Islet of Langerhans (tissue), 1 donor: Measurements from ENCODE around the gene CSRP1.
"Not testable (repeated sequence)": the region's sequence is repeated elsewhere in the genome, so short reads cannot be mapped to it uniquely, and the experiment has no call there.

Experiments
- FAIRE-seq: peaks from one replicate; lab custom pipeline; 2011; peaks lifted over from hg19 to GRCh38; lab: Jason Lieb, UNC

The CSRP1 gene

GRCh38 chr1:201496296-201496690 lies 10.6 kb downstream of the CSRP1 start:
- no peak for FAIRE-seq

DNA sequence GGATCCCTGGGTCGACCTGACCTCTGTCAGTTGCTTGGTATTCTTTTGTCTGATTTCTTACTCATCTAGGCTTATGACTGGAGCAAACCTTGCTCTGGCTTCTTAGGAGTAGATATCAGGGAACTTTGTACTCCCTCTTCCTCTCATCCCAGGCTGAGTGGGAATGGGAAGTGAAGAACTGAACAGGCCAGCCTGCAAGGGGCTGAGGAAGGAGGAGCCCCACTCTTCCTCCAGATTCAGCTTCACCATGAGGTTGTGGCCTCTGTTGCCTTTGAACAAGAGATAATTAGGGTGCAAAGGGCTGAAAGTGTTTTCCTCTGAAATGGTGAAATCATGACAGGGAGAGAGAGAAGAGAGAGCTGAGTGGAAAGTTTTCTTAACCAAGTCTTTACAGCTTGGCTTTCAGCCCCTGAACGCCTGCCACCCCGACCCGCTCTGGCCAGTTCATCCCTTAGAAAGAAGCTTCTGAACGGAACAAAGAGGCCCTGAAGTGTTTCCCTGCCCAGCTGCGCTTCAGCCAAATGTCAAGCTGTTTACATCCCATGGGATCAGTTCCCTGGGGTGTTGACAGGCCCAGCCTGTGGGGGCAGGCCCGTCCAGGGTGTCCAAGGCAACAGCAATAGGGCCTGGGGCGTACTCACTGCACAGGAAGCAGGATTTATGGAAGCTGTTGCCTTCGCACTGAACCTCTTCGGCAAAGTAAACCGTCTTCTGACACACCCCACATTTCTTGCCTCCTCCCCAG lies 11.2 kb downstream of the CSRP1 start:
- FAIRE-seq = no peak

GRCh38 chr1:201493757-201494617 lies 12.9 kb downstream of the CSRP1 start:
- FAIRE-seq = no peak

GRCh38 chr1:201493026-201493656 lies 13.8 kb downstream of the CSRP1 start:
- not testable (repeated sequence) for FAIRE-seq

DNA sequence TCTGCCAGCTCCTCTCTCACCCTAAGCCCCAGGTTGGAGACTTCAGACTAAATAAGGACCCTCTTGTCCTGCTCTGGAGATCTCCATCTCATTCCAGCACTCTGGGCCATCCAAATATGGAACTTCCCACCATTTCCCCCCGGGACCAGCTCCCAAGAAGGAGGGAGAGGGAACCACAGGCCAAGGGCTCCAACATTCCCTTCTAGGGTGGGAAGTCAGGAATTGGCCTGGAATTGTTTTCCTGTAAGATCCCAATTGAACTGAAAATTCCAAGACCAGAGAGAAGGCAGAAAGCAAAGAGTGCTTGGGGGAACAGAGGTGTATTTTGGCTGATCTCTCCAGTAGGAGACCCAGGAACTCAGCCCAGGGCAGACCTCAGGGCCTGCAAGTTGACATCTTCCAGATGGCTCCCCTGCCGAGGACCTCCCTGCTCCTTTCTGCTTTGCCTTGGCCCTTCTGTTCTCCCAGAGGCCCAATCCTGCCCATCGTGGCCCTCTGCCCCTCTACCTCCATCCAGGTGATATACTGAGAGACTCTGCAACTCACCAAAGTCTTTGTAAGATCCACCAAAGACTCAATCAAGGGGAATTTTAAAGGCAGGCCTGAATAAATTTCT lies 14.9 kb downstream of the CSRP1 start:
- FAIRE-seq = no peak

DNA sequence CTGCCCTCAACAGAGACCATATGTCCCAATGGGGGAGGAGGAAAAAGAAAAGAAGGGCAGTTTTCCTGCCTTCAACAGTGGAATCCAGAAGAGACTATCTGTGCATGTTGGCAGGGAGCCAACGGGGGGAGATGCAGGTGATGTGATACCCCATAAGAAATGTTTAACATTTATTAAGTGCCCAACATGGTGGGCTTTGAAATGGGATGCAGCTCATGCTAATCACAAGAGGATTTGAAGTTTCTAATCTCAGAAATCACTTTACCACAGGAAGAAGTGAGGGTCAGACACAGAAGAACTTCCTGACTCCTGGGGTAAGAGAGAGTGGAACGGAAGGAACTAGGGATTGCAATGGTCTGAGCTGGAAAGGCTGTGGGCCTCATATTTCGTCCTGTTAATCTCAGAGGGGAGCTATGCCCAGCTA lies 16.2 kb downstream of the CSRP1 start:
- no peak for FAIRE-seq

DNA sequence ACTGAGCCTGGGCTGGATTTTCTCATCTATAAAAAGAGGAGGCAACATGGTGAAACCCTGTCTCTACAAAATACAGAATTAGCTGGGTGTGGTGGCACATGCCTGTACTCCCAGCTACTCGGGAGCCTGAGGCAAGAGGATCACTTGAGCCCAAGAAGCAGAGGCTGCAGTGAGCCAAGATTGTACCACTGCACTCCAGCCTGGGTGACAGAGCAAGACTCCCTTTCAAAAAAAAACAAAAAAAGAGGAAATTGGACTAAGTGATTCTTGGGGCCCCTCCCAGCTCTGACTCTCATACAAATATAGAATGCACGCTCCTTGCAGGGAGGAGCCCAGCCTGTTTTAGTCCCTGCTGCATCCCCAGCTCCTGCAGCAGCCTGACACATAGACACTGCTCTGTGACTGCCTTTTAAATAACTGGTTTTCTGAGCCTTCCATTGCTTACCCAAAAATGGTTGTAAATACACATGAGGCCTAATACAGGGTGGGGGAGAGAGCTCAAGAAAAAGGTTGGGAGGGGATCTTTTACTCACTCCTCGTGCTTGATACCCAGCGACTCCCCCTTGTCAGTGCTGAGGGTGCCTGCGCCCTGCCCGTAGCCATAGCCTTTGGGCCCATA lies 17.2 kb downstream of the CSRP1 start:
- no peak for FAIRE-seq

DNA sequence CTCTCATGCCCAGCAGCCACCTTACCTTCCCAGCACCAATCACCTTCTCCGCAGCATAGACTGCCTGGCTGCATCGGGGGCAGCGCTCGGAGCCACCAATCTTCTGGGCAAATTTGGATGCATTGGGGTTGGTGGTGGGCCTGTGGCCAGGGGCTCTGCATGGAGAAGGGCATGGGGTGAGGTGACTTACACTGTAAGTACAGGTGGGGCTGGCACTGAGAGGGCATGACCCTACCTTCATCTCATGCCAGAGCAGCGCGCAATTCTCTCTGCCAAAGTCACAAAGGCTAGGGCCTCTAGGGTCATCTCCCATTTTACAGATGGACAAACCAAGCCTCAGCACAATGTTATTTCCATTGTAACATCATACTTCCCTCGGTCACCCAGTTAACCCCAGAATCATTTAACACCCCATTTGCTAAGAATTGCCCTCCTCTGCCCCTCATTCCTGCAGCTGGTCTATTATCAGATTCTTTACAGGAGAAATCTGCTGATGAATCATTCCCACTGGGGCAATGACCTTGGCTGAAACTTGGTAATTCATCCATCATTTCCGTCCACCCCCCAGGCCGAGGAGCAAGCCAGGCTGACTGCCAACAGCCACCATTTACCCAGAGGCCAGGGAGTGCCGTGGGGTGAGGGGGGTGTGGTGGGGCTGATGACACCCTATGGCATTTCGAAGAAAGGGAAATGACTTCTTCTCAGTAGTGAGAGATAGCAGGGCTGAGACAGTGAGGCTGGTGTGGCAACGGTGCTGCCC lies 17.9 kb downstream of the CSRP1 start:
- FAIRE-seq = no peak

- no peak for FAIRE-seq
These were observed 19.2 kb downstream of the CSRP1 start for GRCh38 chr1:201487742-201488141.

- FAIRE-seq = no peak
These were observed 20.7 kb downstream of the CSRP1 start for GRCh38 chr1:201486187-201486586.

- no peak for FAIRE-seq
These were observed 21.6 kb downstream of the CSRP1 start for GRCh38 chr1:201485184-201485774.

DNA sequence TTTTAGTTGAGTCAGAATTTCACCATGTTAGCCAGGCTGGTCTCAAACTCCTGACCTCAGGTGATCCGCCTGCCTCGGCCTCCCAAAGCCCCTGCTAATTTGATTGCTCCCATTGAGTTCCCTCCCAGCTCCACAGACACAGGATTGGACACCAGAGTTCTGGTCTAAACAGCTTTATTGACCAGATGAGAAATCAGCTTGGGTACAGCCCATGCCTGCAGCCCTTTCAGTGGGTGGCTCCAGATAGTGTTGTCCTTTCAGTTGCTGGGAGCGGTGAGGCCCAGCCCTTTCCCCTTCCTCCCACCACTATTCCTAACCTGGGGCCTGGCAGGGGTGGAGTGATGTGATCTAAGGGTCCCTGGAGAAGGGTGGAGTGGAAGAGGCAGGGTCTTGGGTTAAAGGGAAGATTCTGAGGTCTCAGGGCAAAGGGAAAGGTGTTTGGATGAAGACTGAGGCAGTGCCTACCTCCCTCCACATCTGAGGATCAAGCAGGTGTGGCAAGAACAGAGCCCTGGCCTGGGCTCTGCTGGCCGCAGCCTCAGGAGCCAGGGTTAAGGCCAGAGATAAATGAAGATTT lies 23.5 kb downstream of the CSRP1 start:
- no peak for FAIRE-seq

DNA sequence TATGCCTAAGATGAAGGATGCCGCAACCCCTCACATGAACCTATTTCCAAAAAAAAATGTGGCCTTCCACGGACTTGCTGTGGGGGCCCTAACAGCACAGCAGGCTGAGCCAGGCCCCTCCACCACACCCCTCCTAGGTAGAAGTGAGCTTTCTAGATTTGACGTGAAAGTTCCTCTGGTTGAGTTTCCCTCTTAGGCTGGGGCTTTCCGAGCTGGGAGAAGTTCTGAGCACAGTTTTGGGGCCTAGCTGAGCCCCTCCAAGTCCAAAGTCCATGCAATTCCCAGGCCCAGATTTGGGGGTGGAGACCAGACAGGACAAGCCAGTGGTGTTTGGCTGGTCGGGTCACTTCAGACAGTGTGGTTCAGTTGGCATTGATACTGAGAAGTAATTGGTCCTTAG lies 24.2 kb downstream of the CSRP1 start:
- no peak for FAIRE-seq

DNA sequence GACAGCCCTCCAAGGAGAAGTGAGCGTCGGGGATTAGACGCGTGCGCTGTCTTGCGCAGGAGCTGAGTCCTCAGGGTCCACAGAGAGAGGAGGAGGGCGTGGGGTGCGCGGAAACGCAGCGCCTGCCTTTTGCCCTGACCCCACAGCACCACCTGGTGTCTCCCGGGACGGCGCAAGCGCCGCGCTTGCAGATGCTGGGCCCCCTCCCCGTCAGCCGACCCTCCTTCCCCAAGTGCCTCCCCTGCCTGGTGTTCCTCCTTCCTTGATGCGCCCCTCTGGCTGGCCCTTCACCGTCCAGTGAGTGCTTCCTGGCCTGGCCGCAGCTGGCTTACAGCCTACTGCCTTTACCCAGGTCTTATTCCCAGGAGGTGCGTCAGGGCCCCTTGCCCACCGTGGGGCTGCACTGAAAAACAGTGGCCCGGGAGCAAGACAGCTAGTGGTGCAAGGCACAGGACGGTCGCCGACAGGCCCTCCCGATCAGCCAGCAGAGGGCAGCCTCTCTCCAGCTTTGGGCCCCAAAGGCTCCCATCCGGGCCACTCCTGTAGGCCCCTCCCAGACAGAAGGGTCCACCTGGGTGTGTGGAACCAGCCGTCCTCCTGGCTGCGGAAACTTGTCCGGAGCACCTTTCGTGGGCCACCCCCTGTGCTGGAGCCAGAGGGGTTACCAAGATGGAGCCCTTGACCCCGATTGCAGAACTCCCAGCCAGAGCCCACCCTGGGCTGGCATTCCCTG lies 25.0 kb downstream of the CSRP1 start:
- no peak for FAIRE-seq

DNA sequence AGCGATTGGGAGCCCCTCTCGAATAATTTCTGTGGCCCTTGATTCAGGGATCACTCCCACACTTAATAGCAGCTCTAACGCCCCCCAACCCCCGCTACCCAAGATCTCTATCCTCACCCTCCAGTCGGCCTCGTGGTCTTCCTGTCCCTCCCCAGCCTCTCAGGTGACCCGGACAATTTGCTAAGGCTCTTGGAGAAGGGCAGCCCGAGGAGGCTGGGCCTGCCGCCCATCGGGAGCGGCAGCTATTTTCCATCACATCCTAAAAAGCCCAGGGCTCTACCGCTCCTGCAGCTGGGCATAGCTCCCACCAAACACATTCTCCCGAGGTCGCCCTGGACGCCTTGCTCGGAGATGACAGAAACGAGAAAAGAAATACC lies 25.9 kb downstream of the CSRP1 start:
- FAIRE-seq = no peak

DNA sequence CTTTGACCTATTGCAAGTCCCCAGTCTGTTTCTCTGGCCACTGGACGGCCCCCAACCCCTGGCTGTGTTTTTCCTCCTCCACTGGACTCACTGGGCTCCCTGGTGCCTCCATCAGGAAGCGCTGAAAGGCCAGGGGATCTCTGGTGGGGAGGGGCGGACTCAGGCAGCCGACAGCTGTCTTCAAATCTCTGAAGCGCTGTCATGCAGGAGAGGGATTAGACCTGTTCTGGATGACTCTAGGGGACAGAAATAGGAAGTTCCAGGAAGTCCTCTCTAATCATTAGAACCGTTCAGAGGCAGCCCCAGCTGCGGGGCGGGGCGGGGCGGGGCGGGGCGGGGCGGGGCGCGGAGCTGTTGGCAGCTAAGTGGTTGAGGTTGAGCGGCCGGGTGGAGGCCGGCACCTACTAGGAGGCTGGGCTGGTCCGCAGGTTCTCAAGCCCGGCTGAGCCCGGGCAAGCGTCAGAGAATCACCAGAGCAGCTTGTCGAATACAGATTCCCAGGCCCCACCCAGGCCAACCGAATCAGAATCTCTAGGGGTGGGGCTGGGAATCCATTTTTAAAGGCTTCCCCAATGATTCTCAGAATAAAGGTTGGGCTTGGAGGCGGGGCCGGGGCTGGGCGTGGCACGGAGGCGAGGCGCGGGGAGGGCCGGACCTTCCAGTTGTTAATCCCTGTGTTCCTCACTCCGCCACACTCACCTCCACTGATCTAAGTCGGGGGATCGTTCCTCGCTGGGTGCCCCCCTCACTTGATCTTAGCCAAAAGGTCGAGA lies 26.5 kb downstream of the CSRP1 start:
- FAIRE-seq = no peak

GRCh38 chr1:201479201-201479730 lies 27.7 kb downstream of the CSRP1 start:
- no peak for FAIRE-seq

- not testable (repeated sequence) for FAIRE-seq
These were observed 28.3 kb downstream of the CSRP1 start for GRCh38 chr1:201478666-201479065.
